ENCODE results near the gene FCHSD2. TPM values are rescaled to one million over a fixed set of nuclear protein-coding genes. Genes with fewer than 3 reads are reported as not detected.

Gene FCHSD2
- polyA plus RNA-seq, 4 donors, result 36.5 to 52.2 (median 50.2) TPM

Other genes starting within 250 kb of the FCHSD2 start
- gene P2RY2, start 76.0 kb upstream of the FCHSD2 start, polyA plus RNA-seq (ENCODE audit: insufficient read length in 4 of 4), result 1 to 10 TPM in 1 of 4 donors, under 1 TPM in 3; 0.58 to 1.2 (median 0.80) TPM
- gene P2RY6, start 130.0 kb upstream of the FCHSD2 start, polyA plus RNA-seq (ENCODE audit: insufficient read length in 4 of 4), result 1 to 10 TPM; 1.1 to 1.3 (median 1.1) TPM
- gene ARHGEF17, start 166.0 kb upstream of the FCHSD2 start, polyA plus RNA-seq (ENCODE audit: insufficient read length in 4 of 4), result 10 to 100 TPM; 77.0 to 96.1 (median 85.9) TPM
- 1 to 10 TPM; 3.0 to 4.2 (median 3.2) TPM for gene RELT, start 234.1 kb upstream of the FCHSD2 start, polyA plus RNA-seq (ENCODE audit: insufficient read length in 4 of 4)